ENCODE data around the gene BMS1.
"Not testable (repeated sequence)": the region's sequence is repeated elsewhere in the genome, so short reads cannot be mapped to it uniquely, and the experiment has no call there.

BMS1 gene, protein sequence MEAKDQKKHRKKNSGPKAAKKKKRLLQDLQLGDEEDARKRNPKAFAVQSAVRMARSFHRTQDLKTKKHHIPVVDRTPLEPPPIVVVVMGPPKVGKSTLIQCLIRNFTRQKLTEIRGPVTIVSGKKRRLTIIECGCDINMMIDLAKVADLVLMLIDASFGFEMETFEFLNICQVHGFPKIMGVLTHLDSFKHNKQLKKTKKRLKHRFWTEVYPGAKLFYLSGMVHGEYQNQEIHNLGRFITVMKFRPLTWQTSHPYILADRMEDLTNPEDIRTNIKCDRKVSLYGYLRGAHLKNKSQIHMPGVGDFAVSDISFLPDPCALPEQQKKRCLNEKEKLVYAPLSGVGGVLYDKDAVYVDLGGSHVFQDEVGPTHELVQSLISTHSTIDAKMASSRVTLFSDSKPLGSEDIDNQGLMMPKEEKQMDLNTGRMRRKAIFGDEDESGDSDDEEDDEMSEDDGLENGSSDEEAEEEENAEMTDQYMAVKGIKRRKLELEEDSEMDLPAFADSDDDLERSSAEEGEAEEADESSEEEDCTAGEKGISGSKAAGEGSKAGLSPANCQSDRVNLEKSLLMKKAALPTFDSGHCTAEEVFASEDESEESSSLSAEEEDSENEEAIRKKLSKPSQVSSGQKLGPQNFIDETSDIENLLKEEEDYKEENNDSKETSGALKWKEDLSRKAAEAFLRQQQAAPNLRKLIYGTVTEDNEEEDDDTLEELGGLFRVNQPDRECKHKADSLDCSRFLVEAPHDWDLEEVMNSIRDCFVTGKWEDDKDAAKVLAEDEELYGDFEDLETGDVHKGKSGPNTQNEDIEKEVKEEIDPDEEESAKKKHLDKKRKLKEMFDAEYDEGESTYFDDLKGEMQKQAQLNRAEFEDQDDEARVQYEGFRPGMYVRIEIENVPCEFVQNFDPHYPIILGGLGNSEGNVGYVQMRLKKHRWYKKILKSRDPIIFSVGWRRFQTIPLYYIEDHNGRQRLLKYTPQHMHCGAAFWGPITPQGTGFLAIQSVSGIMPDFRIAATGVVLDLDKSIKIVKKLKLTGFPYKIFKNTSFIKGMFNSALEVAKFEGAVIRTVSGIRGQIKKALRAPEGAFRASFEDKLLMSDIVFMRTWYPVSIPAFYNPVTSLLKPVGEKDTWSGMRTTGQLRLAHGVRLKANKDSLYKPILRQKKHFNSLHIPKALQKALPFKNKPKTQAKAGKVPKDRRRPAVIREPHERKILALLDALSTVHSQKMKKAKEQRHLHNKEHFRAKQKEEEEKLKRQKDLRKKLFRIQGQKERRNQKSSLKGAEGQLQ

DNA sequence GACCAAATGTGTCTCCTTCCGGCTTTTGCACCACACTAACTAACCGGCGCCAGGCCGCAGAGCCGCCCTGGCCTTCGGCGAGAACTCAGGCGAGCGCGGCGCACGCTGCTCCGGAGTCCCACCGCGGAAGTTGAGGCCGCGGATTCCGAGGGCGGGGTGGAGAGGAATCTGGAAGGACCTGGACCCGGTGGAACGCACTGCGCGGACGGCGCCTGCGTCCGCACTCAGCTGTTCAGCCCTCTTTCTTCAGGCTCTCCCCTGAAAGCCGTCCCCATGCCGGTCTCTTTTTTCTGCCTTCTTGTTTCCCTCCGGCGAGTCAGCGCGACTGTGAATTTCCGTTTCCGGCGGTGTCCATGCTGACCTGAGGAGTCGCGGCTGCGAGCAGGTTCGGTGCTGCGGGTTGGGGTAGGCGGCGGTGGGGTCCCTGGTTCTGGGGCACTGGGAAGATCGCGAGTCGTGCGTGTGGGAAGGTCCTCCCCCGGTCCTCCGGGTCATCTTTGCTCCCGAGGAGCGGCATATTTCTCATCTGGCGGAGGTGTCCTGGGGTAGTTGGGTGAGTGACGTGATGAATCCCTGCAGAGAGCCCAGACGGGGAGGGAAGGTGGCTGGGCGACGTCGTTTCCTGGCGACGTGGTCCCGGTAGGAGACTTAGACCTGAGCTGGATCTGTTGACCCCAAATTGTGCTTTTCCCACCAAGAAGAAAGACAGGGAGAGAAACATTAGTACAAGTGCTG is at the start of gene BMS1:
Gene BMS1 (plus strand): TSS at position 350 of the 735 bp plus-strand sequence. CDS start 1,600 bp downstream, outside the sequence.
- H3K9ac ChIP-seq (ENCODE audit: low read depth, low read length) = peak within 1 kb of the TSS; percentile 72
- no peaks in the 10 kb centered on the region for H3K9me3 ChIP-seq (ENCODE audit: control insufficient read depth, insufficient read depth, low read length)
- no peaks in the 10 kb centered on the region for H3K4me1 ChIP-seq (ENCODE audit: insufficient read depth, low read length)
- peaks cover 12% of the 10 kb centered on the region; the same call in 1 of the 2 replicates for H3K36me3 ChIP-seq (ENCODE audit: insufficient read depth, low read length)

DNA sequence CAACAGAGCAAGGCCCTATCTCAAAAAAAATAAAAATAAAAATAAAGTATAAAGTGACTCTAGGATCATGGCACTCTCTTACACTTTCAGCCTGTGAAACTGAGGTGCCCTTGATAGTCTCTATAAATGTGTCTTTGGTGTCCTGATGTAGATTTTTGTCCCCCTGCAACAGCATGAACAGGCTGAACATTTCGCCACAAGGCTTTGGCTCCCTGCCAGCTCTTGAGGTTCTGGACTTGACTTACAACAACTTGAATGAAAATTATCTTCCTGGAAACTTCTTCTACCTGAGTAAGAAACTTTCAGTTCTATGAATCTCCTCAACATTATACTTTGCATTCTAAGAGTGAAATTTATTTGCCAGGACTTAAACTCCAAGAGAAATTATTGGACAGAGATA is 48.1 kb upstream of the BMS1 start:
- Histone ChIP-seq H3K9ac (ENCODE audit: low read depth, low read length) (no peak overlapping the region), H3K36me3 (ENCODE audit: insufficient read depth, low read length) (no peaks in the 10 kb centered on the region), H3K9me3 (ENCODE audit: control insufficient read depth, insufficient read depth, low read length) (peaks cover 4% of the 10 kb centered on the region; the same call in 1 of the 2 replicates), H3K4me1 (ENCODE audit: insufficient read depth, low read length) (no peaks in the 10 kb centered on the region)

DNA sequence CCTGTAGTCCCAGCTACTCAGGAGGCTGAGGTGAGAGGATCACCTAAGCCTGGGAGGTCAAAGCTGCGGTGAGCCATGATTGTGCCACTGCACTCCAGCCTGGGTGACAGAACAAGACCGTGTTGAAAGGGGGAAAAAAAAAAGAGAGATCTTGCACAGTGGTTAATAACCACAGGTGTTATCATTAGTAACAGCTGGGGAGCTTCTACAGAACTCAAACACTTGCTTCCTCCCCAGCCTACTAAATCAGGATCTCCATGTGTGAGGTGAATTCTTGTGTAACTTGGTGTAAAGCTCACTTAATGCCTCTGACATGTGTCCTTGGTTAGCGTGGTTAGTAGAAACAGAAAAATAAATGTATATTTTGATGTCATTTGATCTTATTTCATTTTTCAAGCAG is 43.9 kb upstream of the BMS1 start:
- Histone ChIP-seq H3K36me3 (ENCODE audit: insufficient read depth, low read length) (no peaks in the 10 kb centered on the region; the same call in 1 of the 2 replicates), H3K9ac (ENCODE audit: low read depth, low read length) (no peak overlapping the region), H3K9me3 (ENCODE audit: control insufficient read depth, insufficient read depth, low read length) (peaks cover 5% of the 10 kb centered on the region; the same call in 1 of the 2 replicates), H3K4me1 (ENCODE audit: insufficient read depth, low read length) (no peaks in the 10 kb centered on the region)

DNA sequence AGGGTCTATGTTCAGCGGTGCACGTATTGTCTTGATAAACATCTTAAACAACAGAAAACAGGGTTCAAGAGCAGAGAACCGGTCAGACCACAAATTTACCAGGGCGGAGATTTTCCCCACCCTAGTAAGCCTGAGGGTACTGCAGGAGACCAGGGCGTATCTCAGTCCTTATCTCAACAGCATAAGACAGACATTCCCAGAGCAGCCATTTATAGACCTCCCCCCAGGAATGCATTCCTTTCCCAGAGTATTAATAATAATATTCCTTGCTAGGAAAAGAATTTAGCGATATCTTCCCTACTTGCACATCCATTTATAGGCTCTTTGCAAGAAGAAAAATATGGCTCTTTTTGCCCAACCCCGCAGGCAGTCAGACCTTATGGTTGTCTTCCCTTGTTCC is 41.1 kb upstream of the BMS1 start:
- not testable (repeated sequence) for H3K36me3 ChIP-seq (ENCODE audit: insufficient read depth, low read length); H3K9me3 ChIP-seq (ENCODE audit: control insufficient read depth, insufficient read depth, low read length); H3K4me1 ChIP-seq (ENCODE audit: insufficient read depth, low read length); H3K9ac ChIP-seq (ENCODE audit: low read depth, low read length)

GRCh38 chr10:42743697-42744096 is 38.9 kb upstream of the BMS1 start:
- peaks cover 5% of the 10 kb centered on the region; the same call in 1 of the 2 replicates for H3K9me3 ChIP-seq (ENCODE audit: control insufficient read depth, insufficient read depth, low read length)
- no peaks in the 10 kb centered on the region; the same call in 1 of the 2 replicates for H3K36me3 ChIP-seq (ENCODE audit: insufficient read depth, low read length)
- H3K4me1 ChIP-seq (ENCODE audit: insufficient read depth, low read length) = no peaks in the 10 kb centered on the region
- H3K9ac ChIP-seq (ENCODE audit: low read depth, low read length) = no peak overlapping the region

DNA sequence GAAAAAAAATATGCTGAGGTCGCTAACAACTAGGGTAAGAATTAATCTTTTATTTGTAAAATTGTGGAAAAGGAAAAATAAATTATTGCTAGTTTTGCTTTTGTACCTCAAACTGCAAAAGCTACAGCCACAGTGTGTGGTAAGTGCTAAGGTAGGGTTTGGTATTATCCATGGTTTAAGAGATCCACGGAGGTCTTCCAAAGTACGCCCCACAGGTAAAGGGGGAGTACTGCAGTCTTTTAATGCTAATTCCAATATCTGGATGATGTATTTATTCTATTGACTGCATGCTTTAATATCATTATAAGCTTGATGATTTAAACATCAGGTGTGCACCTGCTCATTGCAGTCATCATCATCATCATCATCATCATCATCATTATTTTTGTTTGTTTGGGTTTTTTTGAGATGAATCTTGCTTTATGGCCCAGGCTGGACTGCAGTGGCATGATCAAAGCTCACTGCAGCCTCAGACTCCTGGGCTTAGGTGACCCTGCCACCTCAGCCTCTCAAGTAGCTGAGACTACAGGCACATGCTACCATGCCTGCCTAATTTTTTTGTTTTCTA is 38.4 kb upstream of the BMS1 start:
- H3K9ac ChIP-seq (ENCODE audit: low read depth, low read length) = no peak overlapping the region
- H3K36me3 ChIP-seq (ENCODE audit: insufficient read depth, low read length) = no peaks in the 10 kb centered on the region; the same call in 1 of the 2 replicates
- peaks cover 4% of the 10 kb centered on the region; the same call in 1 of the 2 replicates for H3K9me3 ChIP-seq (ENCODE audit: control insufficient read depth, insufficient read depth, low read length)
- no peaks in the 10 kb centered on the region for H3K4me1 ChIP-seq (ENCODE audit: insufficient read depth, low read length)

DNA sequence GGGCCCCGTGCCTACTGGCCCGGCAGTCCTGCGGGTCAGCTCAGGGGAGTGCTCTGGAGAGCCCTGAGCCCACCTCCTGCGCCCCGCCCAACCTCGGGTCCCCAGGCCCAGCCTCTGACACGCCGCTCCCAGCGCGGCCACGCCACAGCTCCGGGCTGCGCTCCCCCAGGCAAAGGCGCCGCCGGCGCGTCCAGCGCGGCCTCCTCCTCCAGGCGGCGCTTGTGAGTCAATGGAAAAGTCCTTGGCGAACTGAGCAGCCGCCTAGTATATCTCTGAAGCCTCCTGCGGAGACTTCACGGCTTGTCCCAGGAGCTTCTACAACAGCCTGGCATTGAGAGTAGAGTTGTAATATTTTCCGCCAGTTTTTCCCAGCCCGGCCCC is 29.5 kb upstream of the BMS1 start:
- Histone ChIP-seq H3K9ac (ENCODE audit: low read depth, low read length) (peak overlapping the region; percentile 60), H3K4me1 (ENCODE audit: insufficient read depth, low read length) (no peaks in the 10 kb centered on the region; the same call in 1 of the 2 replicates), H3K9me3 (ENCODE audit: control insufficient read depth, insufficient read depth, low read length) (no peaks in the 10 kb centered on the region), H3K36me3 (ENCODE audit: insufficient read depth, low read length) (no peaks in the 10 kb centered on the region)

GRCh38 chr10:42753507-42754154 is 29.0 kb upstream of the BMS1 start:
- Histone ChIP-seq H3K9me3 (ENCODE audit: control insufficient read depth, insufficient read depth, low read length) (no peaks in the 10 kb centered on the region), H3K36me3 (ENCODE audit: insufficient read depth, low read length) (no peaks in the 10 kb centered on the region), H3K9ac (ENCODE audit: low read depth, low read length) (peak overlapping the region; percentile 60), H3K4me1 (ENCODE audit: insufficient read depth, low read length) (no peaks in the 10 kb centered on the region; the same call in 1 of the 2 replicates)

DNA sequence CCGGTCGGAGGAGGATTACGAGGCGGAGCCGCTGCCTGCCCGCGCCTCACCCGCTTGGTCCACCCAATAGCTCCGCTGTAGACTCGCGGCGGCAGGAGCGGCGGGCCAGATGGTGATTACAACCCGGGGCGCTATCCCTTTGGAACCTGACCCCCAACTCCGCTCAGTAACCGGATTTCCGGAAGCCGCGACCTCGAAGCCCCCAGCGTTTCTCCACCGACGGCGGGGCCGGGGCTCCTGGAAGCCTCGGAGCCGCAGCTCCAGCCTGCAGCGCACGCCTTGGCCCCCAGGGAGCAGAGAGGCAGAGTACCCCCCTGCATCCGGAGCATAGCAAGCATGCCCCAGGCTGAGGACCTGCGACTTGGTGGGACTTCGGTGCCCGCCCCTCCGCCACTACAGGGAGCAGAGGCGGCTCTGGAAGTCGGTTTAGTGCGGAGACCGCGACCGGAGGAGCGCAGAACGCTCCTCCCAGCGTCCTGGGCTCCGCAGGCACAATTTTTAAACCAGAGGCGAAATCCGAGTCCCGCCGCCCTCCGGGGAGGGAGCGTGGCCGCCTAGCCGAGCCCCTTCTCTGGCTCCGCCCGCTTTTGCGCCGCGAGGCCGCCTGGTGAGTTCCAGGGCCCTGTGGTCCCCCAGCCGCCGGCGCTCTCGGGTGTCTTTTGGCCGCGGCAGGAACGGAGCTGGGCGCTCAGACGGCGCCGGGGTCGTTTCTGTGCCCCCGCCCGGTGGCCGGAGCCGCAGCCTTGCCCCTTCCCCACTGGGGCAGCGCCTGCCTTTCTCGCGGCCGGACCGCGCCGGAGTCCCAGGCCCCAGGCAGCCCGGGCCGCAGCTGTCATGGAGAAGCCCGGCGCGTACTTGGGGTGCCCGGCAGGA is 28.2 kb upstream of the BMS1 start:
- no peaks in the 10 kb centered on the region for H3K9me3 ChIP-seq (ENCODE audit: control insufficient read depth, insufficient read depth, low read length)
- no peaks in the 10 kb centered on the region; the same call in 1 of the 2 replicates for H3K4me1 ChIP-seq (ENCODE audit: insufficient read depth, low read length)
- H3K36me3 ChIP-seq (ENCODE audit: insufficient read depth, low read length) = no peaks in the 10 kb centered on the region
- H3K9ac ChIP-seq (ENCODE audit: low read depth, low read length) = peak overlapping the region; percentile 60

DNA sequence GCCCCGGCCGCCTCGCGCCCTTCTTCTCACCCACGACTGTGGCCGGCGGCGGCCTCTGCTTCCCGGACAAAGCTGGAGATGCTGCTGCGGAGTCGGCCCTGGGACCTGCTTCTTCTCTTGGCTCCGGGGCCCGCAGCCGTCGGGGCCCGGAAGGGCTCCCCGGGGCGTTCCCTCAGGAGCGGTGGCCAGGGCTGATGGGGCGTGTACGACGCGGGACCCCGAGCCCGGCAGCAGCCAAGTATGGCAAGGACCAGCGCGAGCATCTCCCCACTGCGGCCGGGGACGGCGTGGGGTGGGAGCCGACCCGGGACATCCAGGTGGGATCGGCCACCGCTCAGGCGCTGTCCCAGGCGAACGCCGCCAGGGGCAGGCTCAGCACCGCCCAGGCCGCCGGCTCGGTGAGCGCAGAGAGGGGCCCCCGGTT is 27.6 kb upstream of the BMS1 start:
- H3K9ac ChIP-seq (ENCODE audit: low read depth, low read length) = peak overlapping the region; percentile 60; the same call in 1 of the 2 replicates
- H3K36me3 ChIP-seq (ENCODE audit: insufficient read depth, low read length) = no peaks in the 10 kb centered on the region
- no peaks in the 10 kb centered on the region for H3K9me3 ChIP-seq (ENCODE audit: control insufficient read depth, insufficient read depth, low read length)
- no peaks in the 10 kb centered on the region; the same call in 1 of the 2 replicates for H3K4me1 ChIP-seq (ENCODE audit: insufficient read depth, low read length)

DNA sequence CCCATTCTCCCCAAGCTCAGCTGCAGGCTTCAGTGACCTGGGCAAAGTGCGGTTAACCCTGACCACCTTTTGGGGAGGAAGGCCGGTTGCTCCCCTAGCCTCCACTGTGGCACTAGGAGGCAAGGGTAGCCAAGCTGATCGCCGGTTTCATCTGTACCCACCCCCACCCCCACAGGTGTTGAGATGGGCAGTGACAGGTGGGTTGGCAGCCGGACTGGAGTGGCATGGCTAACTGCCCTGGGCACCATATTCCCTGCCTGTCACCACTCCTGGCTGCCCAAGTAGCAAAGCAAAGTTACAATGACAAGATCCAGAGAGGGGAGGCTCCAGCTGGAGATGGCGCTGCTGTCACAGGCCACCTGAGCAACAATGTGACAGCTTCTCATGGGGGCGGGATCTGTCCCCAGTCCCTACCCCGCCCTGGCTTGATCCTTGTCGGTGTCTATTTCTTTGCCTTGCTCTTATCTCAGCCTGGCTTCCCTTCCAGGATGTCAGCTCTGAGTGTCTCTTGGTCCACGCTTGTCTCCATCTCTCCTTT is 27.0 kb upstream of the BMS1 start:
- Histone ChIP-seq H3K36me3 (ENCODE audit: insufficient read depth, low read length) (no peaks in the 10 kb centered on the region), H3K4me1 (ENCODE audit: insufficient read depth, low read length) (no peaks in the 10 kb centered on the region; the same call in 1 of the 2 replicates), H3K9me3 (ENCODE audit: control insufficient read depth, insufficient read depth, low read length) (no peaks in the 10 kb centered on the region), H3K9ac (ENCODE audit: low read depth, low read length) (peak overlapping the region; percentile 60; the same call in 1 of the 2 replicates)

DNA sequence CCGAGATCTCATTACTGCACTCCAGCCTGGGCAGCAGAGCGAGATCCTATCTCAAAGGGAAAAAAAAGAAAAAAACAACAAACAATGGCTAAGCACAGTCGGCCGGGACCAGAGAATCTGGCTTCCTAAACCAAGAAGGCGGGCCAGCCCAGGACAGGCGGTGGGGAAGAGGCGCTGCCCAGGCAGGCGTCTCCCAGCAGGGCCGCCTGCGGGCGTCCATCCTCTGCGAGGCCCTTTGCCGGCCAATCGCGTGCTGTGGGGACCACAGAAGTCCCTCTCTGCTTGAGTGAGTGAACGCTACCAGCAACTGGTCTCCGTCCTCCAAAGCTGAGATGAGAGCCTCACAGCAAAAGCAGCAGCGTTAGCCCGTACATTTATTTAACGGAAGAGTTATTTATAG is 14.7 kb upstream of the BMS1 start:
- Histone ChIP-seq H3K9ac (ENCODE audit: low read depth, low read length) (no peak overlapping the region), H3K9me3 (ENCODE audit: control insufficient read depth, insufficient read depth, low read length) (no peaks in the 10 kb centered on the region), H3K36me3 (ENCODE audit: insufficient read depth, low read length) (no peaks in the 10 kb centered on the region), H3K4me1 (ENCODE audit: insufficient read depth, low read length) (no peaks in the 10 kb centered on the region)
